Measurements from ENCODE around the gene EME2.

EME2 gene

DNA sequence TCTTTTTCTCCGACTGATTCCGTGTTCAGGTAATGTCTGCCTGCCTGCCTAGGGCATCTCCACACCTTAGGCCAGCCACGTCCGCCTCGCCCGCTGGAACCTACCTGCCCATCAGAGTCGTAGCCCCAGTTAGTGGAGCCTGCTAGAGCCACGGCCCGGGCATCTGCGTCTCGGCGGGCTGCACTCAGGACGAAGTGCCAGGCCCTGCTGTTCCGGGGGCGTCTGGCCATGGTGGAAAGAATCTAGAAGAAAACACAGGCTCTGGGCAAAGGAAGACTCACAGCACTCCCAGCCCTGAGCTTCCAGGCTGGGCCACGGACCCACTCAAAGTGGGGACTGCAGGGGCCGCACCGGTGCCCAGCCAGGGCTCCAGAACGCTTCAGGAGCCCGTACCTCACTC lies 8.6 kb downstream of the EME2 start:
- peak overlapping the region; percentile 63 for H3K4me3 ChIP-seq (ENCODE audit: low read depth, low read length)
- TF ChIP-seq MYC (IDR thresholded peaks at IDR 0.05; ENCODE audit: low read depth, low read length) (no peak), POLR2A (IDR thresholded peaks at IDR 0.05; ENCODE audit: extremely low read depth, insufficient read length) (no peak)
- TF ChIP-seq, protein P1, sequence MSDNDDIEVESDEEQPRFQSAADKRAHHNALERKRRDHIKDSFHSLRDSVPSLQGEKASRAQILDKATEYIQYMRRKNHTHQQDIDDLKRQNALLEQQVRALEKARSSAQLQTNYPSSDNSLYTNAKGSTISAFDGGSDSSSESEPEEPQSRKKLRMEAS (IDR thresholded peaks at IDR 0.05; ENCODE audit: low read depth, low read length) = no peak
- TF ChIP-seq, protein P2, sequence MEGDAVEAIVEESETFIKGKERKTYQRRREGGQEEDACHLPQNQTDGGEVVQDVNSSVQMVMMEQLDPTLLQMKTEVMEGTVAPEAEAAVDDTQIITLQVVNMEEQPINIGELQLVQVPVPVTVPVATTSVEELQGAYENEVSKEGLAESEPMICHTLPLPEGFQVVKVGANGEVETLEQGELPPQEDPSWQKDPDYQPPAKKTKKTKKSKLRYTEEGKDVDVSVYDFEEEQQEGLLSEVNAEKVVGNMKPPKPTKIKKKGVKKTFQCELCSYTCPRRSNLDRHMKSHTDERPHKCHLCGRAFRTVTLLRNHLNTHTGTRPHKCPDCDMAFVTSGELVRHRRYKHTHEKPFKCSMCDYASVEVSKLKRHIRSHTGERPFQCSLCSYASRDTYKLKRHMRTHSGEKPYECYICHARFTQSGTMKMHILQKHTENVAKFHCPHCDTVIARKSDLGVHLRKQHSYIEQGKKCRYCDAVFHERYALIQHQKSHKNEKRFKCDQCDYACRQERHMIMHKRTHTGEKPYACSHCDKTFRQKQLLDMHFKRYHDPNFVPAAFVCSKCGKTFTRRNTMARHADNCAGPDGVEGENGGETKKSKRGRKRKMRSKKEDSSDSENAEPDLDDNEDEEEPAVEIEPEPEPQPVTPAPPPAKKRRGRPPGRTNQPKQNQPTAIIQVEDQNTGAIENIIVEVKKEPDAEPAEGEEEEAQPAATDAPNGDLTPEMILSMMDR (IDR thresholded peaks at IDR 0.05; ENCODE audit: low read depth, low read length) = no peak
- DNase-seq (ENCODE audit: low read depth) = no peak

DNA sequence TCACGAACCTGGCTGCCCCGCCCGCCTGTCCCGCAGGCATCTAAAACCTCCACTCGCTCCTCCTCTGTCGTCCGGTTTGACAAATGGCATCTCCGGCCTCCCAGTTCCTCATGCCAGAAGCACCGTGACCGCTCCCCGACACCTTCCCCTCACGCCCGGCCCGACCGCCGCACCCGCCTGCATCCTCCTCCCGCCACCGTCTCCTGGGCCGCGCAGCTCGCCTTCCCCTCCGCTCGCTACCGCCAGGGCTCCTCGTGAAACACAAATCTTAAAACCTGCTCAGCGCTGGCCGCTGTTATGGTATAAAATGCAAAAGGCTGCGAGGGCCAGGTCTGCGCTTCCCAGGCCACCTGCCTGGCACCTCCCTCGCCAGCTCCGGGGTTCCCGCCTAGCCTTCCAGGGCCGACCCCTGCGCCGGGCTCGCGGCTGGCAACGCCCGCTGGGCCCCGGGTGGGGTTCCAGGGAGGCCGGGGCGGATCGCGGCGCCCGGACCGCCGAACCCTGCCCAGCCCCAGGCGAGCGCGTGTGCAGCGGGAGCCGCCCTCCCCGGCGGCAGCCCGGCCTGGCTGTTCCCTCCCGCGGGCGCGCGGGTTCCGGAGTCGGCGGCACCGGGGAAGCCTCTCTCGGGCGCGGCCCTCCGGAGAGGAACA lies 9.3 kb downstream of the EME2 start:
- TF ChIP-seq POLR2A (IDR thresholded peaks at IDR 0.05; ENCODE audit: extremely low read depth, insufficient read length) = no peak
- TF ChIP-seq, protein P1 (IDR thresholded peaks at IDR 0.05; ENCODE audit: low read depth, low read length) = no peak
- TF ChIP-seq, protein P2 (IDR thresholded peaks at IDR 0.05; ENCODE audit: low read depth, low read length) = no peak
- no peak for TF ChIP-seq MYC (IDR thresholded peaks at IDR 0.05; ENCODE audit: low read depth, low read length)
- DNase-seq (ENCODE audit: low read depth) = peak; percentile 36
- H3K4me3 ChIP-seq (ENCODE audit: low read depth, low read length) = peak overlapping the region; percentile 63

DNA sequence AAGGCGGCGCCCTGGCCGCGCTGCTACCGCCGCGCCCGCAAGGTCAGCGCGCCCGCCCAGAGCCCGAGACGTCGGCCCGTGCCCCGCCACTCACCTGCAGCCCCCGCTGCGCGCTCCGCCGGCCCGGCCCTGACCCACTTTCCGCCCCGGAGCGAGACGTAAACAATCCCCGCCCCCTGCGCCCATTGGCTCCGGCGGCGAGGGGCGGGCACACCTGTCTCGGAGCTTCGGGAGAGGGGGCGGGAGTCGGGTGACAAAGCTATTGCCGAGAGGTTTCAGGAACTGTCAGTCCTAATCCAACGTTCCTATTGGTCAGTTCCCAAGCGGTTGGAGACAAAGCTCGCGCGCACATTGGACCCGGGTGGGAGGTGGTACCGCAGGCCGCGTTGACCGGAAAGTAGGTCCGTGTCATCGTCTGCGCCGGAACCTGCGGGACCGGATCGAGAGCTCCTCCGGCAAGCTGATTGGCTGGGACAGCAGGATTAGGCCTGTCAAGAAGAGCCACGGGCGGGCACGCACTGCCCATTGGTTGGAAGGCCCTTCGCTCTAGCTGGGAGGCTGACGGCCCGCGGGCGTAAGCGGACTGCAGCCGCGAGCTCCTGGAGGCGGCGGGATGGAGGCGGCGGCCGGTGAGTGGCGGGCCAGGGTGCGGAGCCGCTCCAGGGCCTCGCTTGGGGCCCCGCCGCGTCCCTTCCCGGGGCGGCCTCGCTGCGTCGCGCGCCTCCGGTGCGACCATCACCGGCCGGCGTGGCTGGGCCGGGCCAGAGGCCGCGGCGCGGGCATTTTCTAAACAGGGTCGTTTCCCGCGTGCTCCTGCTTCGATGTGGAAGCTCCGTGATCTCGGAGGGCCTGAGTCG lies 10.0 kb downstream of the EME2 start, which contains the start of the genes NUBP2 and SPSB3:
Gene NUBP2 (plus strand): TSS at position 553 of the 857 bp plus-strand sequence. CDS start 61 bp downstream, at position 614.
Gene SPSB3 (minus strand): TSS at position 164 of the 857 bp plus-strand sequence. CDS start 1,088 bp downstream, outside the sequence.
- peak; percentile 99 for DNase-seq (ENCODE audit: low read depth)

DNA sequence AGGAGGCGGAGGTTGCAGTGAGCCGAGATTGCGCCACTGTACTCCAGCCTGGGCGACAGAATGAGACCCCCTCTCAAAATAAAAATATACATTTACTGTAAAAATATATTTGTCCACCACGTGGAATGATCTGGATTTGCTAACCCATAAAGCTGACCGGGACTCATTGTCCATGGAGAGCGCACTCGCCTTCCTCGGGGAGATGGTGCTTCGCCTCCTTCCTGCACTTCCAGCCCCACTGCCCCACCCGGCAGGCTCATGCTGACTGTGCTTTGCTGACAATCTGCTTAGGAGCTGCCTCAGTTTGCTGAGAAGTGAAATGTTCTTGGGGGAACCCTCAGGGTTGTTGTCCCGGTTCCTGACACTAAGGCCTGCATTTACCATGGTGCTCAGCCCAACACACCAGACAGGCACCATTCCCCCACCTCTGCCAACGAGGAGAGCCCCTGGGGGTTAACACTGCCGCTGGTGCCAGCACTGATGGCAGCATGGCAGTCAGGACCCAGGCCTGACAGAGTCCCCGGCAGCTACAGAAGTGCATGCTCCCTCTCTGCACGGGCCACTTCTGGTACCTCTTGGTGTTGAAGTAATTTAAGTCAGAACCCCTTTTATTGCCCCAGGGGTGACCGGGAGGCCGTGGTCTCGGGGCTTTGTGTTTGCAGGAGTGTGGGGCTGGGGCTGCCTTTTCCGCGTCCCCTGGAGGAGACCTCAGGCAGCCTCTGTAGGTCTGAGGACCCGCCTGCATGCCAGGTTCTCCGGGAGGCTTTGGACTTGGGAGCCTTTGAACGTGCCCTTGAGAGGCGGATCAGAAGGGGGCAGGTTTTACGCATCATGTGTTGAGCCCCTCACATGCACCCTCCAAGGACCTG lies 12.6 kb downstream of the EME2 start:
- no peak overlapping the region for H3K4me3 ChIP-seq (ENCODE audit: low read depth, low read length)
- TF ChIP-seq POLR2A (IDR thresholded peaks at IDR 0.05; ENCODE audit: extremely low read depth, insufficient read length) = no peak
- TF ChIP-seq MYC (IDR thresholded peaks at IDR 0.05; ENCODE audit: low read depth, low read length) = no peak
- TF ChIP-seq, protein P2 (IDR thresholded peaks at IDR 0.05; ENCODE audit: low read depth, low read length) = no peak
- TF ChIP-seq, protein P1 (IDR thresholded peaks at IDR 0.05; ENCODE audit: low read depth, low read length) = no peak
- no peak for DNase-seq (ENCODE audit: low read depth)

More for the DNA sequence above, 10.0 kb downstream of the EME2 start, which contains the start of the genes NUBP2 and SPSB3:
- peak within 1 kb of the TSS; percentile 87 for H3K4me3 ChIP-seq (ENCODE audit: low read depth, low read length)
- TF ChIP-seq, protein P1 (IDR thresholded peaks at IDR 0.05; ENCODE audit: low read depth, low read length) = peak; percentile 31; the same call in 1 of the 2 replicates
- TF ChIP-seq, protein P2 (IDR thresholded peaks at IDR 0.05; ENCODE audit: low read depth, low read length) = no peak
- TF ChIP-seq POLR2A (IDR thresholded peaks at IDR 0.05; ENCODE audit: extremely low read depth, insufficient read length) (peak; percentile 35), MYC (IDR thresholded peaks at IDR 0.05; ENCODE audit: low read depth, low read length) (peak; percentile 50; the same call in 1 of the 2 replicates)

DNA sequence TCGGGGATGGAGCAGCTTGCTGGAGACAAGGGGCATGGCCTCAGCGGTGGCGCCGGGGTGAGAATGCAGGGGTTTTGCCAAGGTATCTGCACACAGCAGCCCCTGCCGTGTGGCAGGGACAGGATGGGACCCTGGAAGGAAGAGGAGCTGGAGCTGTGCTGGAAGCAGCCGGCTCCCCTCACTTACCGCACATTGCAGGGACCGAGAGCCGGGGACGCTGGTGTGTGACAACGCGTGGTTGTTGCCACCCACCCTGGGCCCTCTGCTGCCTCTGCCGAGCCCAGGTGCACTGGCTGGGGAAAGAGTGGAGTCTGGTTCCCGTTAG lies 13.2 kb downstream of the EME2 start:
- no peak for DNase-seq (ENCODE audit: low read depth)
- H3K4me3 ChIP-seq (ENCODE audit: low read depth, low read length) = no peak overlapping the region
- TF ChIP-seq, protein P2 (IDR thresholded peaks at IDR 0.05; ENCODE audit: low read depth, low read length) = no peak
- TF ChIP-seq, protein P1 (IDR thresholded peaks at IDR 0.05; ENCODE audit: low read depth, low read length) = no peak
- TF ChIP-seq POLR2A (IDR thresholded peaks at IDR 0.05; ENCODE audit: extremely low read depth, insufficient read length) (no peak), MYC (IDR thresholded peaks at IDR 0.05; ENCODE audit: low read depth, low read length) (no peak)

Measured in NB4 (cell line).